ENCODE data around the gene MTIF3. TPM values are rescaled to one million over a fixed set of nuclear protein-coding genes. Genes with fewer than 3 reads are reported as not detected.

The MTIF3 gene
- polyA plus RNA-seq, 1 experiment: 32.7 TPM

DNA sequence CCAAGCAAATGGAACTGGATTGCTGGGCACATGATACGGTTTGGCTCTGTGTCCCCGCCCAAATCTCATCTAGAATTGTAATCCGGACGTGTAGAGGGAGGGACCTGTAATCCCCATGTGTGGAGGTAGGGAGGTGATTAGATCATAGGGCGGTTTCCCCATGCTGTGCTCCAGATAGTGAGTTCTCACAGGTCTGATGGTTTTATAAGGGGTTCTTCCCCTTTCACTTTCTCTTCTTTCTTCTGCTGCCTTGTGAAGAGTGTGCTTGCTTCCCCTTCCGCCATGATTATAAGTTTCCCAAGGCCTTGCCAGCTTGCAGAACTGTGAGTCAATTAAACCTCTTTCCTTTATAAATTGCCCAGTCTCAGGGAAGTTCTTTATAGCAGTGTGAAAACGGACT, 32.6 kb upstream of the MTIF3 start:
- ChIA-PET POLR2A (no interaction called here), CTCF (interaction anchor here (2.1 kb wide), 1 partner anchor 343 kb away, joined by 6 read pairs; no protein-coding TSS in a partner anchor)
- Histone ChIP-seq H3K27me3 (ENCODE audit: control insufficient read depth, insufficient read depth, low read length) (peaks cover 6% of the 10 kb centered on the region), H3K36me3 (ENCODE audit: control insufficient read depth, insufficient read depth, low read length) (no peaks in the 10 kb centered on the region), H3K4me3 (ENCODE audit: low read depth, low read length) (no peak overlapping the region)
- no peak for DNase-seq (ENCODE audit: low read depth)
- TF ChIP-seq, protein P1, sequence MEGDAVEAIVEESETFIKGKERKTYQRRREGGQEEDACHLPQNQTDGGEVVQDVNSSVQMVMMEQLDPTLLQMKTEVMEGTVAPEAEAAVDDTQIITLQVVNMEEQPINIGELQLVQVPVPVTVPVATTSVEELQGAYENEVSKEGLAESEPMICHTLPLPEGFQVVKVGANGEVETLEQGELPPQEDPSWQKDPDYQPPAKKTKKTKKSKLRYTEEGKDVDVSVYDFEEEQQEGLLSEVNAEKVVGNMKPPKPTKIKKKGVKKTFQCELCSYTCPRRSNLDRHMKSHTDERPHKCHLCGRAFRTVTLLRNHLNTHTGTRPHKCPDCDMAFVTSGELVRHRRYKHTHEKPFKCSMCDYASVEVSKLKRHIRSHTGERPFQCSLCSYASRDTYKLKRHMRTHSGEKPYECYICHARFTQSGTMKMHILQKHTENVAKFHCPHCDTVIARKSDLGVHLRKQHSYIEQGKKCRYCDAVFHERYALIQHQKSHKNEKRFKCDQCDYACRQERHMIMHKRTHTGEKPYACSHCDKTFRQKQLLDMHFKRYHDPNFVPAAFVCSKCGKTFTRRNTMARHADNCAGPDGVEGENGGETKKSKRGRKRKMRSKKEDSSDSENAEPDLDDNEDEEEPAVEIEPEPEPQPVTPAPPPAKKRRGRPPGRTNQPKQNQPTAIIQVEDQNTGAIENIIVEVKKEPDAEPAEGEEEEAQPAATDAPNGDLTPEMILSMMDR (IDR thresholded peaks at IDR 0.05; ENCODE audit: insufficient read depth, low read depth, low read length): no peak

DNA sequence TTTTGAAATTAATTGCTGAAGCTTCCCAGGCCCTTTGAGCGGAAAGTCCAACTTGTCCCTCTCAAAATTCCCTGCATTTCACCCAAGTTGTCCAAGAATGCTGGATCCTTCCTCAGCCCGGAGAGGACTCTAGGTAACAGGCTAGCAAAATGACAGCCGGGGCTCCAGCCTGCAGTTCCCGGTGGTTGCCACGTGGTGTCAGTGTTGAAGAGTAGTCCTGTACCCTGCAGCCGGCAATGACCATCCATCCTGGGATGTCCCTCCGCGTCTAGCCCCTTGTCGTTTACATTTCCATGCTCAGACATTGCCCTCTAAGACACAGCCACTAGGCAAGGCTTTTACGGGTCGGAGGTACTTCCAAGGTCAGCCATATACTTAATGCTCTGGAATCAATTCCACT, 31.4 kb upstream of the MTIF3 start:
- Histone ChIP-seq H3K27me3 (ENCODE audit: control insufficient read depth, insufficient read depth, low read length) (peaks cover 6% of the 10 kb centered on the region), H3K4me3 (ENCODE audit: low read depth, low read length) (no peak overlapping the region), H3K36me3 (ENCODE audit: control insufficient read depth, insufficient read depth, low read length) (no peaks in the 10 kb centered on the region)
- POLR2A ChIA-PET: no interaction called here
- CTCF ChIA-PET: no interaction called here
- no peak for DNase-seq (ENCODE audit: low read depth)
- TF ChIP-seq, protein P1 (IDR thresholded peaks at IDR 0.05; ENCODE audit: insufficient read depth, low read depth, low read length): peak; percentile 67

DNA sequence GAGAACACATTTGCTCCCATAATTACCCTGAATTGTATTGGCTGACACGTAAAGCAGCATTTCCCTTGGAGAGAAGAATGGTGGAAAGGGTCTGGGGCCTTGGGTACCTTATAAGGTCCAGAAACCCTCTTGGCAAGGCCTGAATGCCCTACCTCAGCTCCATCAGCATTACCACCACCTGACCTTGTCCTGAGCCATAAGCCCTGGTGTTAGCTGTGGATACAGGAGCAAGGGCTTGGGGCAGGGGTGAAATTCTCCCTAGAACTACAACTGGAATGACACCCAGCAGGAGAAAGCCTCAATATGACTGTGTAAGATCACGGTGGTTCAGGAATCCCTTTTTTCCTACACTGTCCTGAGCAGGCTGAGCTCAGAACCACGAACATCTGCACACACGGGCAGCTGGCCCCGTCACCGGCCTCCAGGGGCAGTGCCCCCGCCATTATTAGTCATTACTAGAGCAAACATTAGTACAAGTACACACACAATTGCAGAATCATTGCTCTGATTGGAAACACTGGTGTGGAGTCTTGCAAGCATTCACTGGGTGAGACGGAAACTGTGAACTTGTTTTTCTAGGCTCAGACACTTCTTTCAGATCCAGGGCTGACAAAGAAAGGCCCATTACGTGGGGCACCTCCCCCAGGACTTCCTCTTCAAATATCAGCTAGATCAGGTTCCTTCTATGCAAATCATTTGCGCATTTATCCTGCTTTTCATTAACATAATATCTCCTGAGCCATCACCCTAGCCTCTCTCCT, 26.8 kb upstream of the MTIF3 start:
- ChIA-PET POLR2A (no interaction called here), CTCF (interaction anchor here (1.3 to 4.3 kb wide), 4 partner anchors 12 to 353 kb away, joined by 3 to 20 read pairs (median 4); no protein-coding TSS in a partner anchor)
- TF ChIP-seq, protein P1 (IDR thresholded peaks at IDR 0.05; ENCODE audit: insufficient read depth, low read depth, low read length): no peak
- Histone ChIP-seq H3K4me3 (ENCODE audit: low read depth, low read length) (no peak overlapping the region), H3K27me3 (ENCODE audit: control insufficient read depth, insufficient read depth, low read length) (peaks cover 6% of the 10 kb centered on the region), H3K36me3 (ENCODE audit: control insufficient read depth, insufficient read depth, low read length) (no peaks in the 10 kb centered on the region)
- DNase-seq (ENCODE audit: low read depth): no peak

DNA sequence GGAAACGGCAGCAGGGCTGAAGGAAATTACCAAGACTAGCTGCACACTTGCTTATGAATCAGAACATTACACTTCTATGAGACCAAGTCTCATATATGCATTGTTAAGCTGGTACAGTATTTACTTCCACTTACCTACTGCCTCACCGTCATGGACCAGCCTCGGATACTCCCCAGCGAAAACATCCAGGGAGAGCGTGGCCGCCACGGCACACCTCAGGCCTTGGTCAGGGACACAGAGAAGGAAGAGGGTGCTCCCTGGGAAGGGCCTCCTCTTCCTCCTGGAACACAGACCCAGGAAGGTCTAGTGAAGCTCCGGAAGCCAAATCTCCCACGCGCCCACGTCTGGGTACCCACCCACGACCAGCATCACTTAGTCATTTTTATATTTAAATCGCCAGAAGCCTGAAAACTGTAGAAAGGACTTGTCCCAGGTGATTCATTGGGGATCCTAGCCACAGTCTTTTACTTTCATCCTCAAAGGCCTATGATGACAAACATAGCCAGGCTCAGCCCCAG, 24.4 kb upstream of the MTIF3 start:
- DNase-seq (ENCODE audit: low read depth): no peak
- CTCF ChIA-PET: no interaction called here
- POLR2A ChIA-PET: no interaction called here
- Histone ChIP-seq H3K4me3 (ENCODE audit: low read depth, low read length) (no peak overlapping the region), H3K27me3 (ENCODE audit: control insufficient read depth, insufficient read depth, low read length) (peaks cover 8% of the 10 kb centered on the region), H3K36me3 (ENCODE audit: control insufficient read depth, insufficient read depth, low read length) (no peaks in the 10 kb centered on the region)
- TF ChIP-seq, protein P1 (IDR thresholded peaks at IDR 0.05; ENCODE audit: insufficient read depth, low read depth, low read length): no peak

DNA sequence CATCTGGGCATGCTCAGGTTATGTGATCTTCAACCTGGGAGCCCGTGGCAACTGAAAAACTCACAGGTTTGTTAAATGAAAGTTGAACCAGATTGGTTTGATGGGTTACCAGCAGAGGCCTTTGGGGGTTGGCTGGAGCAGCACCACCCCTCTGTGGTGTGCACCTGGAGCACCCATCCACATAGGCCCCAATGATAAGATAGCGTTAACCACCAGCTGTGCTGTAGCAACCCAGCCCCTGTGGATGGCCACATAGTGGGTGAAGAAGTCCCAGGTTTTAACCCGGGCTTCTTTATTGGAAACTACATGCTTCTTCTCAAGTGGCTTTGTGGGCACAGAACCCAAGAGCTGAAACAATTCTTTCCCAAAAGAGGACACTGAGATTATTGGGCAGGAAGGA, 22.6 kb upstream of the MTIF3 start:
- Histone ChIP-seq H3K4me3 (ENCODE audit: low read depth, low read length) (no peak overlapping the region), H3K27me3 (ENCODE audit: control insufficient read depth, insufficient read depth, low read length) (peaks cover 2% of the 10 kb centered on the region), H3K36me3 (ENCODE audit: control insufficient read depth, insufficient read depth, low read length) (no peaks in the 10 kb centered on the region)
- TF ChIP-seq, protein P1 (IDR thresholded peaks at IDR 0.05; ENCODE audit: insufficient read depth, low read depth, low read length): no peak
- ChIA-PET CTCF (interaction anchor here (0.6 kb wide), 1 partner anchor 354 kb away, joined by 3 read pairs; no protein-coding TSS in a partner anchor), POLR2A (no interaction called here)
- no peak for DNase-seq (ENCODE audit: low read depth)

Measured in BJ (cell line).